Activated CD4-positive, alpha-beta T cell treated with anti-CD3 and anti-CD28 coated beads, Interleukin-2, Interleukin-4, amounts not matched to agents 100 ng/mL and 50 ng/mL, durations not matched to agents 16 hours and 8 hours (primary cell): ENCODE measurements around the gene EEF1G.
A peak's percentile ranks its signal among the peaks of the same experiment; 100 is the strongest.
"Not testable (repeated sequence)": the region's sequence is repeated elsewhere in the genome, so short reads cannot be mapped to it uniquely, and the experiment has no call there.

ENCODE experiments used
- DNase-seq: peaks from one replicate; pipeline ENCODE4 v3.0.0-alpha.2; 2020; ENCODE audit warnings: low spot score

Gene EEF1G

GRCh38 chr11:62577046-62577714, 3.5 kb upstream of the EEF1G start:
- DNase-seq, result no peak

GRCh38 chr11:62575837-62576236, 2.1 kb upstream of the EEF1G start:
- DNase-seq, result no peak

- DNase-seq, result no peak
Measured at GRCh38 chr11:62575156-62575555, 1.5 kb upstream of the EEF1G start.

- DNase-seq, result no peak
Measured at GRCh38 chr11:62574363-62575071, 826 bp upstream of the EEF1G start.

- DNase-seq, result no peak
Measured at GRCh38 chr11:62573006-62573591, 592 bp downstream of the EEF1G start.

GRCh38 chr11:62572431-62572830, 1.3 kb downstream of the EEF1G start:
- no peak for DNase-seq

GRCh38 chr11:62571493-62571892, 2.2 kb downstream of the EEF1G start:
- DNase-seq, result not testable (repeated sequence)

GRCh38 chr11:62570903-62571302, 2.8 kb downstream of the EEF1G start:
- not testable (repeated sequence) for DNase-seq

GRCh38 chr11:62569611-62570010, 4.1 kb downstream of the EEF1G start:
- no peak for DNase-seq

GRCh38 chr11:62567018-62567633, 6.6 kb downstream of the EEF1G start:
- DNase-seq, result no peak

GRCh38 chr11:62566247-62566646, 7.4 kb downstream of the EEF1G start:
- no peak for DNase-seq

GRCh38 chr11:62565100-62565802, 8.4 kb downstream of the EEF1G start:
- DNase-seq, result no peak

GRCh38 chr11:62561677-62562230, 11.9 kb downstream of the EEF1G start:
- DNase-seq, result not testable (repeated sequence)

- peak; percentile 71 for DNase-seq
Measured at GRCh38 chr11:62560566-62561103, 13.1 kb downstream of the EEF1G start.

- DNase-seq, result not testable (repeated sequence)
Measured at GRCh38 chr11:62559626-62560025, 14.1 kb downstream of the EEF1G start.

- no peak for DNase-seq
Measured at GRCh38 chr11:62559204-62559603, 14.5 kb downstream of the EEF1G start.

GRCh38 chr11:62558669-62559068, 15.0 kb downstream of the EEF1G start:
- no peak for DNase-seq

- peak; percentile 93 for DNase-seq
Measured at GRCh38 chr11:62556875-62557631, 16.6 kb downstream of the EEF1G start.

GRCh38 chr11:62556108-62556874, 17.4 kb downstream of the EEF1G start:
- DNase-seq, result peak; percentile 96
